SH-SY5Y (cell line): ENCODE data around the gene DSCAM.

ENCODE experiments used
- GATA2 ChIP-seq: IDR thresholded peaks from 2 replicates; pipeline ENCODE4 v1.6.1; 2011; ENCODE audit warnings: mild to moderate bottlenecking, low read depth, low read length
- GATA3 ChIP-seq: IDR thresholded peaks from 2 replicates; pipeline ENCODE4 v1.6.1; 2011; ENCODE audit warnings: low read depth, mild to moderate bottlenecking, low read length, moderate library complexity

DNA sequence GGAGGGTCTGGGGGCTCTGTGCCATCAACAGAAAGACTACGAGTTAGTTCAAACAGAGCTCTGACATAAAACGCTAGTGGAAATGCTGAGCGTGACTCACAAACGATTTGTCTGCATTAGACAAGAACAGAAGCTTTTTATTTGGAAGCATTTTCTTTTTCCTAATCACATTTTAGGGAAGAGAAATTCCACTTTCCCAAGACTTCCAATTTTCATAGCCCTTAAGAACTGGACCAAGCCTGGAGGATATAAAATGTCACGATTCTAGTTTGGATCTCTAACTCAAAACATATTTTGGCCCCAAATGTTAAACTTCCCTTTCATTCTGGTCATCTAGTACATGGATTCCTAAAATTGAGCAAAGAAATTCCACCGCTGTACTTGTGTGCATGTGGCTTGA, 659.7 kb downstream of the DSCAM start:
- TF ChIP-seq GATA3 (no peak), GATA2 (no peak)
